NCI-H128 (cell line): ENCODE data around the gene GMPPB.
A peak's percentile ranks its signal among the peaks of the same experiment; 100 is the strongest.
"Not testable (repeated sequence)": the region's sequence is repeated elsewhere in the genome, so short reads cannot be mapped to it uniquely, and the experiment has no call there.

Experiments used
- DNase-seq: peaks from one replicate; lab custom pipeline; 2025; ENCODE audit not compliant: unreplicated experiment; lab: John Stamatoyannopoulos, UW

The GMPPB gene

GRCh38 chr3:49714728-49715550 is 8.8 kb downstream of the GMPPB start:
- DNase-seq = no peak

GRCh38 chr3:49713336-49714105 is 10.2 kb downstream of the GMPPB start:
- no peak for DNase-seq

- no peak for DNase-seq
These were observed 11.0 kb downstream of the GMPPB start for GRCh38 chr3:49712631-49713317.

GRCh38 chr3:49712166-49712565 is 11.6 kb downstream of the GMPPB start:
- DNase-seq = no peak

GRCh38 chr3:49711489-49711888 is 12.3 kb downstream of the GMPPB start:
- no peak for DNase-seq

GRCh38 chr3:49709852-49710251 is 13.9 kb downstream of the GMPPB start:
- no peak for DNase-seq

- DNase-seq = no peak
These were observed 16.7 kb downstream of the GMPPB start for GRCh38 chr3:49707113-49707480.

GRCh38 chr3:49706456-49707112 is 17.2 kb downstream of the GMPPB start:
- DNase-seq = no peak

GRCh38 chr3:49705390-49705960 is 18.3 kb downstream of the GMPPB start:
- DNase-seq = no peak

GRCh38 chr3:49704629-49705028 is 19.1 kb downstream of the GMPPB start:
- DNase-seq = no peak

- no peak for DNase-seq
These were observed 19.8 kb downstream of the GMPPB start for GRCh38 chr3:49703956-49704355.

- peak; percentile 30 for DNase-seq
These were observed 20.3 kb downstream of the GMPPB start for GRCh38 chr3:49703443-49703927.

- DNase-seq = no peak
These were observed 21.1 kb downstream of the GMPPB start for GRCh38 chr3:49702672-49703071.

- no peak for DNase-seq
These were observed 22.2 kb downstream of the GMPPB start for GRCh38 chr3:49701388-49702077.

- DNase-seq = no peak
These were observed 23.2 kb downstream of the GMPPB start for GRCh38 chr3:49700453-49701128.

- DNase-seq = no peak
These were observed 23.7 kb downstream of the GMPPB start for GRCh38 chr3:49700014-49700413.

GRCh38 chr3:49699281-49699979 is 24.3 kb downstream of the GMPPB start:
- no peak for DNase-seq

- not testable (repeated sequence) for DNase-seq
These were observed 28.3 kb downstream of the GMPPB start for GRCh38 chr3:49695350-49696015.
